Measurements from ENCODE around the gene LAP3. TPM values are rescaled to one million over a fixed set of nuclear protein-coding genes. Genes with fewer than 3 reads are reported as not detected.

The LAP3 gene
- total RNA-seq: 100 to 1,000 TPM in 4 of 6 experiments, 10 to 100 TPM in 2; 70.9 to 138 (median 102) TPM
- long read RNA-seq, transcript LAP3-201 (13 exons, 2,213 nt): major isoform, 39 of 51 reads
- long read RNA-seq, partial matches to known transcripts: 8 of 51 reads
- long read RNA-seq, other reads (novel, unspliced or antisense): 1 of 51 reads

- Histone ChIP-seq H3K27ac (peak within 1 kb of the TSS; percentile 91 to 94 (median 94)), H3K27me3 (no peaks in the 10 kb centered on the region), H3K36me3 (peaks cover 0 to 20% (median 10%) of the 10 kb centered on the region in 4 donors), H3K4me3 (peak within 1 kb of the TSS; percentile 77 to 94 (median 94)), H3K4me1 (peaks cover 0 to 30% (median 10%) of the 10 kb centered on the region in 4 donors), H3K9me3 (no peaks in the 10 kb centered on the region)
- TF ChIP-seq CTCF (IDR thresholded peaks at IDR 0.05) (peak in 2 of 4 donors; percentile 10 to 20), POLR2A (IDR thresholded peaks at IDR 0.05) (peak; percentile 97)
- DNase-seq (peak; percentile 99), ATAC-seq (peak; percentile 85 to 96 (median 92))
- intact Hi-C loops (cut with DNase I): no loop called here
- under 1% methylated on average over 22 of the region's 91 CpGs for WGBS (ENCODE audit: insufficient coverage, low coverage, low lambda C conversion rate, missing lambda C conversion rate)
Measured at GRCh38 chr4:17576932-17577664, at the start of gene LAP3. LAP3 (plus strand) TSS chr4:17577198; CDS start chr4:17577466, 268 bp downstream.

GRCh38 chr4:17528551-17529165, 48.3 kb upstream of the LAP3 start:
- intact Hi-C loops (cut with DNase I): no loop called here
- 86% methylated on average over 9 of the region's 10 CpGs for WGBS (ENCODE audit: insufficient coverage, low coverage, low lambda C conversion rate, missing lambda C conversion rate)

GRCh38 chr4:17531538-17532285, 45.3 kb upstream of the LAP3 start:
- H3K4me1 ChIP-seq: peaks cover 0 to 4% (median 0%) of the 10 kb centered on the region in 4 donors
- 69% methylated on average over 5 of the region's 8 CpGs for WGBS (ENCODE audit: insufficient coverage, low coverage, low lambda C conversion rate, missing lambda C conversion rate)
- H3K27ac ChIP-seq: no peak overlapping the region
- TF ChIP-seq CTCF (IDR thresholded peaks at IDR 0.05) (no peak), POLR2A (IDR thresholded peaks at IDR 0.05) (no peak)
- ATAC-seq (peak in 1 of 4 donors; percentile 9), DNase-seq (no peak)
- H3K36me3 ChIP-seq: no peaks in the 10 kb centered on the region
- H3K9me3 ChIP-seq: peaks cover 0 to 2% (median 0%) of the 10 kb centered on the region in 4 donors
- intact Hi-C loops (cut with DNase I): no loop called here
- H3K27me3 ChIP-seq: no peaks in the 10 kb centered on the region
- H3K4me3 ChIP-seq: no peak overlapping the region

More at GRCh38 chr4:17528551-17529165, 48.3 kb upstream of the LAP3 start:
- Histone ChIP-seq H3K4me3 (no peak overlapping the region), H3K9me3 (no peaks in the 10 kb centered on the region), H3K27ac (no peak overlapping the region), H3K36me3 (no peaks in the 10 kb centered on the region), H3K4me1 (peaks cover 0 to 4% (median 0%) of the 10 kb centered on the region in 4 donors), H3K27me3 (no peaks in the 10 kb centered on the region)
- no peak for DNase-seq
- no peak for TF ChIP-seq POLR2A (IDR thresholded peaks at IDR 0.05)
- no peak for TF ChIP-seq CTCF (IDR thresholded peaks at IDR 0.05)
- no peak for ATAC-seq

- Histone ChIP-seq H3K36me3 (no peaks in the 10 kb centered on the region), H3K4me3 (no peak overlapping the region), H3K4me1 (peaks cover 0 to 2% (median 0%) of the 10 kb centered on the region in 4 donors), H3K9me3 (peaks cover 0 to 2% (median 0%) of the 10 kb centered on the region in 4 donors), H3K27ac (peak overlapping the region in 2 of 3 donors; percentile 16 to 58), H3K27me3 (no peaks in the 10 kb centered on the region)
- intact Hi-C loops (cut with DNase I): no loop called here
- ATAC-seq (no peak), DNase-seq (no peak)
- WGBS (ENCODE audit: insufficient coverage, low coverage, low lambda C conversion rate, missing lambda C conversion rate): 92% methylated on average over 4 of the region's 4 CpGs
- TF ChIP-seq POLR2A (IDR thresholded peaks at IDR 0.05) (no peak), CTCF (IDR thresholded peaks at IDR 0.05) (no peak)
Measured at GRCh38 chr4:17534705-17535104, 42.3 kb upstream of the LAP3 start.
